Liver (tissue), 9 donors: ENCODE data around the gene CDHR2. TPM values are rescaled to one million over a fixed set of nuclear protein-coding genes. Genes with fewer than 3 reads are reported as not detected.

Experiments
- DNase-seq: peaks from one replicate; pipeline ENCODE4 v3.0.0-alpha.2; 2017; ENCODE audit warnings: low spot score
- H3K27ac ChIP-seq, 2 donors: one replicate each; pipeline ENCODE4 v1.7.0; 2013; ENCODE audit warnings: inconsistent platforms in 2 of 2, low read length in 2 of 2, control low read depth in 1 of 2, low read depth in 1 of 2, mild to moderate bottlenecking in 1 of 2
- H3K27me3 ChIP-seq, 4 donors: one replicate each; pipeline versions ENCODE4 v1.6.1 to v1.7.0; 2013; ENCODE audit warnings: low read length in 3 of 4, inconsistent platforms in 1 of 4, mild to moderate bottlenecking in 1 of 4, moderate library complexity in 1 of 4; ENCODE audit not compliant: control insufficient read depth in 4 of 4, insufficient read depth in 4 of 4
- H3K36me3 ChIP-seq, 4 donors: one replicate each; pipeline versions ENCODE4 v1.6.1 to v1.7.0; 2013; ENCODE audit warnings: low read length in 3 of 4, mild to moderate bottlenecking in 3 of 4, low read depth in 1 of 4, moderate library complexity in 1 of 4; ENCODE audit not compliant: control insufficient read depth in 4 of 4, insufficient read depth in 3 of 4
- H3K4me1 ChIP-seq, 4 donors: one replicate each; pipeline versions ENCODE4 v1.6.1 to v1.7.0; 2013; ENCODE audit warnings: low read length in 3 of 4, mild to moderate bottlenecking in 3 of 4, moderate library complexity in 1 of 4; ENCODE audit not compliant: control insufficient read depth in 4 of 4, insufficient read depth in 4 of 4
- H3K4me3 ChIP-seq, 3 donors: one replicate each; pipeline versions ENCODE4 v1.6.1 to v1.7.0; 2013; ENCODE audit warnings: low read length in 3 of 3, control low read depth in 1 of 3, low read depth in 1 of 3, mild to moderate bottlenecking in 1 of 3
- H3K9ac ChIP-seq, 2 donors: one replicate each; pipeline ENCODE4 v1.7.0; 2013; ENCODE audit warnings: low read length in 2 of 2, mild to moderate bottlenecking in 2 of 2, moderate library complexity in 2 of 2, control low read depth in 1 of 2, low read depth in 1 of 2
- H3K9me3 ChIP-seq, 4 donors: one replicate each; pipeline versions ENCODE4 v1.6.1 to v1.7.0; 2013; ENCODE audit warnings: low read length in 3 of 4; ENCODE audit not compliant: control insufficient read depth in 4 of 4
- EGR1 ChIP-seq, 2 donors: IDR thresholded peaks; 2 replicates each; pipeline ENCODE4 v1.6.1; 2016 to 2018; ENCODE audit warnings: antibody characterized with exemption in 2 of 2, low read depth in 2 of 2
- FOXA1 ChIP-seq: IDR thresholded peaks from 2 replicates; pipeline ENCODE4 v1.6.1; 2016; ENCODE audit warnings: antibody characterized with exemption
- FOXA2 ChIP-seq: IDR thresholded peaks from 2 replicates; pipeline ENCODE4 v1.6.1; 2016; ENCODE audit warnings: antibody characterized with exemption
- GABPA ChIP-seq, 2 donors: IDR thresholded peaks in 1 of 2; conservative IDR thresholded peaks in 1 of 2; 2 replicates each; pipeline ENCODE4 v1.6.1; 2016; ENCODE audit warnings: antibody characterized with exemption in 2 of 2, mild to moderate bottlenecking in 1 of 2, moderate library complexity in 1 of 2
- HNF4A ChIP-seq, 2 donors: conservative IDR thresholded peaks; 2 replicates each; pipeline ENCODE4 v1.6.1; 2016; ENCODE audit warnings: antibody characterized with exemption in 2 of 2, mild to moderate bottlenecking in 2 of 2
- HNF4G ChIP-seq: IDR thresholded peaks from 2 replicates; pipeline ENCODE4 v1.6.1; 2016; ENCODE audit warnings: antibody characterized with exemption
- JUND ChIP-seq, 2 donors: IDR thresholded peaks; 2 replicates each; pipeline ENCODE4 v1.6.1; 2016; ENCODE audit warnings: antibody characterized with exemption in 2 of 2
- NR2F2 ChIP-seq: IDR thresholded peaks from 2 replicates; pipeline ENCODE4 v1.6.1; 2016; ENCODE audit warnings: antibody characterized with exemption
- RAD21 ChIP-seq, 2 donors: IDR thresholded peaks; 2 replicates each; pipeline ENCODE4 v1.6.1; 2016; ENCODE audit warnings: antibody characterized with exemption in 2 of 2, mild to moderate bottlenecking in 2 of 2
- RXRA ChIP-seq, 2 donors: IDR thresholded peaks; 2 replicates each; pipeline ENCODE4 v1.6.1; 2017 to 2018; ENCODE audit warnings: antibody characterized with exemption in 2 of 2, mild to moderate bottlenecking in 1 of 2
- SP1 ChIP-seq: IDR thresholded peaks from 2 replicates; pipeline ENCODE4 v1.6.1; 2018; ENCODE audit warnings: antibody characterized with exemption, mild to moderate bottlenecking
- TAF1 ChIP-seq: conservative IDR thresholded peaks from 2 replicates; pipeline ENCODE4 v1.6.1; 2016; ENCODE audit warnings: antibody characterized with exemption, mild to moderate bottlenecking
- YY1 ChIP-seq: IDR thresholded peaks from 2 replicates; pipeline ENCODE4 v1.6.1; 2016; ENCODE audit warnings: antibody characterized with exemption, mild to moderate bottlenecking
- WGBS: extraction: QIAGEN DNeasy Blood & Tissue Kit; methylation state at CpG from one replicate; pipeline ENCODE4 v1.1.7; 2013; 5-methylcytosine and 5-hydroxymethylcytosine counted together
- polyA plus RNA-seq, 2 donors: library from polyadenylated mRNA; stranded (reverse) in 1 of 2; unstranded in 1 of 2; fragments of 200-250 nt in 1 of 2; fragments of >200 nt in 1 of 2; fragmentation: Nextera tagmentation in 1 of 2; extraction: Ambion mirVana in 1 of 2; gene quantifications; one replicate each; pipeline versions ENCODE4 v1.2.1 to v1.2.3, GENCODE V29; 2013 to 2015
- total RNA-seq, 2 donors: library from RNA; depleted of rRNA; stranded (reverse); fragments of >200 nt; gene quantifications; one replicate each; pipeline ENCODE4 v1.2.3, GENCODE V29; 2014
- TF ChIP-seq, protein P1 (sequence below): IDR thresholded peaks from 2 replicates; pipeline ENCODE4 v1.6.1; 2016; ENCODE audit warnings: antibody characterized with exemption
- TF ChIP-seq, protein P2 (sequence below): IDR thresholded peaks from 2 replicates; pipeline ENCODE4 v1.6.1; 2016; ENCODE audit warnings: antibody characterized with exemption
- TF ChIP-seq, protein P3 (sequence below): fragments of 150-350 bp; IDR thresholded peaks from 2 replicates; pipeline ENCODE4 v1.5.1; 2017; ENCODE audit warnings: improper control_type of control experiment, low read depth, low read length; ENCODE audit not compliant: missing input control
- TF ChIP-seq, protein P4 (sequence below): IDR thresholded peaks from 2 replicates; pipeline ENCODE4 v1.6.1; 2016; ENCODE audit warnings: antibody characterized with exemption
- TF ChIP-seq, protein P5 (sequence below): IDR thresholded peaks from 2 replicates; pipeline ENCODE4 v1.6.1; 2016; ENCODE audit warnings: antibody characterized with exemption, mild to moderate bottlenecking
- donor health status: healthy.
- donor health status: healthy.
- donor health status: healthy.
- donor health status: healthy.
- donor health status: healthy.

CDHR2 gene
- total and polyA plus RNA-seq, 4 donors: 8.8 to 23.8 (median 16.6) TPM

DNA sequence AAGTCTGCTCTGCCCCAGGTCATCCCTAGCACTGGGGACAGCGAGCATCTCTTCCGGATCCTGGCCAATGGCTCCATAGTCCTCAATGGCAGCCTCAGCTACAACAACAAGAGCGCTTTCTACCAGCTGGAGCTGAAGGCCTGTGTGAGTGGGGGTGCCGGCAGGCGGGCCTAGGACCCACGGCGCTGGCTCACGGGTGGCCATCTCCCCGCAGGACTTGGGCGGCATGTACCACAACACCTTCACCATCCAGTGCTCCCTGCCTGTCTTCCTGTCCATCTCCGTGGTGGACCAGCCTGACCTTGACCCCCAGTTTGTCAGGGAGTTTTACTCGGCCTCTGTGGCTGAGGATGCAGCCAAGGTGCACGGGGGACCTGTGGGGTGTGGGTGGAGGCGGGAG lies 25.9 kb downstream of the CDHR2 start:
- WGBS: 90% methylated on average over 14 of the region's 14 CpGs

DNA sequence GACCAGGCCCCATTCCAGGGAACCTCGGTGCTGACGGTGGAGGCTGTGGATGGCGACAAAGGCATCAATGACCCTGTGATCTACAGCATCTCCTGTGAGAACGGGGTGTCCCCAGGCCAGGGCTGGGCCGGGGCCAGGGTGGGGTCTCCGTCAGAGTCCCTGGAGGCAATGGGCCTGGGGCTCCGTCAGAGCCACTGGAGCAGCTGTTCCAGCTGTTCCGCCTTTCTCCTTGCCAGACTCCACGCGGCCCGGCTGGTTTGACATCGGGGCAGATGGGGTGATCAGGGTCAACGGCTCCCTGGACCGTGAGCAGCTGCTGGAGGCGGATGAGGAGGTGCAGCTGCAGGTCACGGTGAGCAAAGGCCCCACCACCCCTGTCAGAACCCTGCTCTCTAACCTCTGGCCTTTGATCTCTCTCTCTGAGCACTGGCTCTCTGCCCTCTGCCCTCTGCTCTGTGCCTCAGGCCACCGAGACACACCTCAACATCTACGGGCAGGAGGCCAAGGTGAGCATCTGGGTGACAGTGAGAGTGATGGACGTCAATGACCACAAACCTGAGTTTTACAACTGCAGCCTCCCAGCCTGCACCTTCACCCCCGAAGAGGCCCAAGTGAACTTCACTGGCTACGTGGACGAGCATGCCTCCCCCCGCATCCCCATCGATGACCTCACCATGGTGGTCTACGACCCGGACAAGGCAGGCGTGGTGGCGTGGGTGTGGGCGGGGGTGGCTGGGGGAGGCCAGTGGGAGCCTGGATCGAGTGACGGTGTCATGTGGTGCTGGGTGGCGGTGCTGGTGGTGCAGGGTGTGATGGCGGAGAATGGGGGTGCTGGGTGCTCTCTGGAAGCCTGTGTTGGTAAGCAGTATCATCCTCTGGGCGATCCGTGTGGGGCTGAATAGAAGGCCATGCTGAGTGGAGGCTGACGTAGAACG lies 26.6 kb downstream of the CDHR2 start:
- no peak overlapping the region for H3K27ac ChIP-seq
- H3K9ac ChIP-seq: no peak overlapping the region
- no peaks in the 10 kb centered on the region for H3K9me3 ChIP-seq
- 84% methylated on average over 37 of the region's 37 CpGs for WGBS
- no peak overlapping the region for H3K4me3 ChIP-seq
- DNase-seq: no peak
- H3K4me1 ChIP-seq: no peaks in the 10 kb centered on the region
- TF ChIP-seq JUND (IDR thresholded peaks at IDR 0.05): no peak
- TF ChIP-seq RXRA (IDR thresholded peaks at IDR 0.05): peak in 1 of 2 donors; percentile 67
- TF ChIP-seq TAF1: no peak
- no peak for TF ChIP-seq RAD21 (IDR thresholded peaks at IDR 0.05)
- TF ChIP-seq EGR1 (IDR thresholded peaks at IDR 0.05; ENCODE audit: low read depth in 2 of 2): no peak
- TF ChIP-seq FOXA2: no peak
- TF ChIP-seq HNF4G: no peak
- no peak for TF ChIP-seq YY1
- TF ChIP-seq, protein P1, sequence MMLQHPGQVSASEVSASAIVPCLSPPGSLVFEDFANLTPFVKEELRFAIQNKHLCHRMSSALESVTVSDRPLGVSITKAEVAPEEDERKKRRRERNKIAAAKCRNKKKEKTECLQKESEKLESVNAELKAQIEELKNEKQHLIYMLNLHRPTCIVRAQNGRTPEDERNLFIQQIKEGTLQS: no peak
- TF ChIP-seq GABPA (IDR thresholded peaks at IDR 0.05 in 1 of 2, conservative IDR thresholded peaks at IDR 0.05 in 1 of 2): no peak
- TF ChIP-seq, protein P2, sequence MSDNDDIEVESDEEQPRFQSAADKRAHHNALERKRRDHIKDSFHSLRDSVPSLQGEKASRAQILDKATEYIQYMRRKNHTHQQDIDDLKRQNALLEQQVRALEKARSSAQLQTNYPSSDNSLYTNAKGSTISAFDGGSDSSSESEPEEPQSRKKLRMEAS: no peak
- TF ChIP-seq SP1: no peak
- peak; percentile 66 for TF ChIP-seq NR2F2
- TF ChIP-seq HNF4A (conservative IDR thresholded peaks at IDR 0.05): peak; percentile 46 to 68
- TF ChIP-seq FOXA1: no peak
- TF ChIP-seq, protein P3, sequence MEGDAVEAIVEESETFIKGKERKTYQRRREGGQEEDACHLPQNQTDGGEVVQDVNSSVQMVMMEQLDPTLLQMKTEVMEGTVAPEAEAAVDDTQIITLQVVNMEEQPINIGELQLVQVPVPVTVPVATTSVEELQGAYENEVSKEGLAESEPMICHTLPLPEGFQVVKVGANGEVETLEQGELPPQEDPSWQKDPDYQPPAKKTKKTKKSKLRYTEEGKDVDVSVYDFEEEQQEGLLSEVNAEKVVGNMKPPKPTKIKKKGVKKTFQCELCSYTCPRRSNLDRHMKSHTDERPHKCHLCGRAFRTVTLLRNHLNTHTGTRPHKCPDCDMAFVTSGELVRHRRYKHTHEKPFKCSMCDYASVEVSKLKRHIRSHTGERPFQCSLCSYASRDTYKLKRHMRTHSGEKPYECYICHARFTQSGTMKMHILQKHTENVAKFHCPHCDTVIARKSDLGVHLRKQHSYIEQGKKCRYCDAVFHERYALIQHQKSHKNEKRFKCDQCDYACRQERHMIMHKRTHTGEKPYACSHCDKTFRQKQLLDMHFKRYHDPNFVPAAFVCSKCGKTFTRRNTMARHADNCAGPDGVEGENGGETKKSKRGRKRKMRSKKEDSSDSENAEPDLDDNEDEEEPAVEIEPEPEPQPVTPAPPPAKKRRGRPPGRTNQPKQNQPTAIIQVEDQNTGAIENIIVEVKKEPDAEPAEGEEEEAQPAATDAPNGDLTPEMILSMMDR: no peak
- TF ChIP-seq, protein P4, sequence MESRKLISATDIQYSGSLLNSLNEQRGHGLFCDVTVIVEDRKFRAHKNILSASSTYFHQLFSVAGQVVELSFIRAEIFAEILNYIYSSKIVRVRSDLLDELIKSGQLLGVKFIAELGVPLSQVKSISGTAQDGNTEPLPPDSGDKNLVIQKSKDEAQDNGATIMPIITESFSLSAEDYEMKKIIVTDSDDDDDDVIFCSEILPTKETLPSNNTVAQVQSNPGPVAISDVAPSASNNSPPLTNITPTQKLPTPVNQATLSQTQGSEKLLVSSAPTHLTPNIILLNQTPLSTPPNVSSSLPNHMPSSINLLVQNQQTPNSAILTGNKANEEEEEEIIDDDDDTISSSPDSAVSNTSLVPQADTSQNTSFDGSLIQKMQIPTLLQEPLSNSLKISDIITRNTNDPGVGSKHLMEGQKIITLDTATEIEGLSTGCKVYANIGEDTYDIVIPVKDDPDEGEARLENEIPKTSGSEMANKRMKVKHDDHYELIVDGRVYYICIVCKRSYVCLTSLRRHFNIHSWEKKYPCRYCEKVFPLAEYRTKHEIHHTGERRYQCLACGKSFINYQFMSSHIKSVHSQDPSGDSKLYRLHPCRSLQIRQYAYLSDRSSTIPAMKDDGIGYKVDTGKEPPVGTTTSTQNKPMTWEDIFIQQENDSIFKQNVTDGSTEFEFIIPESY: no peak
- TF ChIP-seq, protein P5, sequence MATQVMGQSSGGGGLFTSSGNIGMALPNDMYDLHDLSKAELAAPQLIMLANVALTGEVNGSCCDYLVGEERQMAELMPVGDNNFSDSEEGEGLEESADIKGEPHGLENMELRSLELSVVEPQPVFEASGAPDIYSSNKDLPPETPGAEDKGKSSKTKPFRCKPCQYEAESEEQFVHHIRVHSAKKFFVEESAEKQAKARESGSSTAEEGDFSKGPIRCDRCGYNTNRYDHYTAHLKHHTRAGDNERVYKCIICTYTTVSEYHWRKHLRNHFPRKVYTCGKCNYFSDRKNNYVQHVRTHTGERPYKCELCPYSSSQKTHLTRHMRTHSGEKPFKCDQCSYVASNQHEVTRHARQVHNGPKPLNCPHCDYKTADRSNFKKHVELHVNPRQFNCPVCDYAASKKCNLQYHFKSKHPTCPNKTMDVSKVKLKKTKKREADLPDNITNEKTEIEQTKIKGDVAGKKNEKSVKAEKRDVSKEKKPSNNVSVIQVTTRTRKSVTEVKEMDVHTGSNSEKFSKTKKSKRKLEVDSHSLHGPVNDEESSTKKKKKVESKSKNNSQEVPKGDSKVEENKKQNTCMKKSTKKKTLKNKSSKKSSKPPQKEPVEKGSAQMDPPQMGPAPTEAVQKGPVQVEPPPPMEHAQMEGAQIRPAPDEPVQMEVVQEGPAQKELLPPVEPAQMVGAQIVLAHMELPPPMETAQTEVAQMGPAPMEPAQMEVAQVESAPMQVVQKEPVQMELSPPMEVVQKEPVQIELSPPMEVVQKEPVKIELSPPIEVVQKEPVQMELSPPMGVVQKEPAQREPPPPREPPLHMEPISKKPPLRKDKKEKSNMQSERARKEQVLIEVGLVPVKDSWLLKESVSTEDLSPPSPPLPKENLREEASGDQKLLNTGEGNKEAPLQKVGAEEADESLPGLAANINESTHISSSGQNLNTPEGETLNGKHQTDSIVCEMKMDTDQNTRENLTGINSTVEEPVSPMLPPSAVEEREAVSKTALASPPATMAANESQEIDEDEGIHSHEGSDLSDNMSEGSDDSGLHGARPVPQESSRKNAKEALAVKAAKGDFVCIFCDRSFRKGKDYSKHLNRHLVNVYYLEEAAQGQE: no peak
- H3K27me3 ChIP-seq: no peaks in the 10 kb centered on the region
- peaks cover 0 to 3% (median 0%) of the 10 kb centered on the region in 4 donors for H3K36me3 ChIP-seq

More for the DNA sequence above, 25.9 kb downstream of the CDHR2 start:
- H3K4me1 ChIP-seq: no peaks in the 10 kb centered on the region
- no peaks in the 10 kb centered on the region for H3K27me3 ChIP-seq
- TF ChIP-seq GABPA (IDR thresholded peaks at IDR 0.05 in 1 of 2, conservative IDR thresholded peaks at IDR 0.05 in 1 of 2) (no peak), FOXA2 (no peak), RXRA (IDR thresholded peaks at IDR 0.05) (no peak), YY1 (no peak), SP1 (no peak)
- H3K9ac ChIP-seq: no peak overlapping the region
- no peak for DNase-seq
- no peak overlapping the region for H3K4me3 ChIP-seq
- H3K27ac ChIP-seq: no peak overlapping the region
- no peaks in the 10 kb centered on the region for H3K9me3 ChIP-seq
- peaks cover 0 to 3% (median 0%) of the 10 kb centered on the region in 4 donors for H3K36me3 ChIP-seq
